NT2/D1 (cell line): ENCODE data around the gene CRELD2.

Source experiments
- SUZ12 ChIP-seq: IDR thresholded peaks from 2 replicates; pipeline ENCODE4 v1.6.1; 2011; ENCODE audit not compliant: insufficient read length, insufficient read depth; ENCODE audit errors: extremely low read depth
- YY1 ChIP-seq: IDR thresholded peaks from 2 replicates; pipeline ENCODE4 v1.6.1; 2011; ENCODE audit not compliant: insufficient read length, insufficient read depth
- ZNF274 ChIP-seq: IDR thresholded peaks from 2 replicates; pipeline ENCODE4 v1.6.1; 2011; ENCODE audit warnings: mild to moderate bottlenecking, low read depth, low read length

DNA sequence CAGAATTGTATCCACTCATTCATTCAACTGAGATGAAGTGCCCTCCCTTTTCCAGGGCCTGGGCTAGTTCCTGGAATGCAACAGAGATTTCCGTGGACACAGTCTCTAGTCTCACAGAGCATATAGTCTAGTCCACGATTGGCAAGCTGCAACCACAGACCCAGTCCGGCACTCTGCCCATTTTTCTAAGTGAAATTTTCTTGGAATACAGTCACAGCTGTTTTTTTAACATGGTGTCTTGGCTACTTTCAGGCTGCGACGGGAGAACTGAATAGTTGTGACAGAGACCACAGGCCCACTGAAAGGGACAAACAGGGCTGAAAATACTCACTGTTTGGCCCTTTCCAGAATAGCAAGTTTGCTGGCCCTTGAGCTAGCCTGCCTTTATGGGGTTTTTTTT is 29.4 kb upstream of the CRELD2 start:
- no peak for TF ChIP-seq SUZ12
- TF ChIP-seq YY1 = no peak
- no peak for TF ChIP-seq ZNF274
